Osteoblast (primary cell): ENCODE data around the gene CAMK2G. TPM values are rescaled to one million over a fixed set of nuclear protein-coding genes. Genes with fewer than 3 reads are reported as not detected.
A peak's percentile ranks its signal among the peaks of the same experiment; 100 is the strongest.
"Not testable (repeated sequence)": the region's sequence is repeated elsewhere in the genome, so short reads cannot be mapped to it uniquely, and the experiment has no call there.

Experiments
- DNase-seq: peaks from one replicate; pipeline ENCODE4 v3.0.0; 2011; ENCODE audit warnings: low spot score, mixed read lengths; ENCODE audit not compliant: insufficient read length; ENCODE audit errors: missing footprints
- H2AFZ ChIP-seq: 2 replicates; pipeline ENCODE4 v1.6.0; 2011; ENCODE audit warnings: mild to moderate bottlenecking, low read length
- H3K27ac ChIP-seq: 2 replicates; pipeline ENCODE4 v1.5.1; 2011; ENCODE audit warnings: mild to moderate bottlenecking, low read depth, low read length, moderate library complexity
- H3K27me3 ChIP-seq: 2 replicates; pipeline ENCODE4 v1.6.0; 2012; ENCODE audit warnings: mild to moderate bottlenecking, control low read depth, inconsistent platforms, low read length, moderate library complexity; ENCODE audit not compliant: insufficient read depth
- H3K36me3 ChIP-seq: 2 replicates; pipeline ENCODE4 v1.5.1; 2011; ENCODE audit warnings: mild to moderate bottlenecking, low read length, control low read depth, moderate library complexity; ENCODE audit not compliant: insufficient read depth
- H3K4me1 ChIP-seq: 2 replicates; pipeline ENCODE4 v1.5.1; 2011; ENCODE audit warnings: mild to moderate bottlenecking, low read length, control low read depth, moderate library complexity; ENCODE audit not compliant: insufficient read depth
- H3K4me2 ChIP-seq: 2 replicates; pipeline ENCODE4 v1.6.0; 2011; ENCODE audit warnings: mild to moderate bottlenecking, low read length; ENCODE audit not compliant: insufficient read depth
- H3K4me3 ChIP-seq: fragments of 200-600 bp; sonication (generic); 3 replicates; pipeline ENCODE4 v1.5.1; 2012; ENCODE audit warnings: mild to moderate bottlenecking, low read length, inconsistent platforms; ENCODE audit not compliant: insufficient read depth
- H3K79me2 ChIP-seq: 2 replicates; pipeline ENCODE4 v1.6.0; 2012; ENCODE audit warnings: mild to moderate bottlenecking, low read length, control low read depth, inconsistent platforms; ENCODE audit not compliant: insufficient read depth
- H3K9me3 ChIP-seq: 2 replicates; pipeline ENCODE4 v1.5.1; 2011; ENCODE audit warnings: low read depth, low read length, control low read depth
- H4K20me1 ChIP-seq: 2 replicates; pipeline ENCODE4 v1.6.0; 2012; ENCODE audit warnings: mild to moderate bottlenecking, low read length, control low read depth; ENCODE audit not compliant: insufficient read depth
- total RNA-seq: library from RNA; depleted of rRNA; stranded (reverse); fragments of >200 nt; gene quantifications from 2 replicates; pipeline ENCODE4 v1.2.3, GENCODE V29; 2012
- TF ChIP-seq, protein P1 (sequence below): IDR thresholded peaks from 2 replicates; pipeline ENCODE4 v1.5.1; 2011; ENCODE audit warnings: mild to moderate bottlenecking, low read depth, low read length, moderate library complexity; ENCODE audit errors: extremely low read depth

The CAMK2G gene
- total RNA-seq, 1 donor: 22.4 TPM

DNA sequence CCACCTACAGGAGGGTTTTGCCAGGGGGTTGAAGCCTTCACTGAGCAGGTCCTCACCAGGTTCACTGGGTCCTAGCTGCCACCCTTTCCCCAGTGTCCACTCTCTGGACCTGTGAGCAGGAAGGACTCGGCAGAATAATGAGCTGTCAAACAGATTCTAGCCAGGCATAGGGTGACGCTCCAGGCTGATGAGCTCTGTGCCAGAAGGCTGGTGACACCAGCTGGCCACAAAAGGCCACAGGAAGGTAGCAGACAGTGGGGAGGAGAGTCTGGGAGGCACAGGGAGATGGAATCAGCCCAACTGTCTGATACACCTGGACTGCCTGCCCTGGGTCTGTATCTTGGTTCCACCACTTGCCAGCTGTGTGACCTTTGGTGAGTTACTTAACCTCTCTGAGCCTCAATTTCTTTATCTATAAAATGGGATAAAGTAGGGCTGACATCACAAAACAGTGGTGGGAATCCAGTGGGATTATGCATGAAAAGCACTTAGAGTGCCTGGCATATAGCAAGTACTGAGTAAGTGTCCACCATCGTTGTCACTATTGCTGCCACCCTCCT, 36.3 kb downstream of the CAMK2G start:
- H3K9me3 ChIP-seq: no peaks in the 10 kb centered on the region
- TF ChIP-seq, protein P1, sequence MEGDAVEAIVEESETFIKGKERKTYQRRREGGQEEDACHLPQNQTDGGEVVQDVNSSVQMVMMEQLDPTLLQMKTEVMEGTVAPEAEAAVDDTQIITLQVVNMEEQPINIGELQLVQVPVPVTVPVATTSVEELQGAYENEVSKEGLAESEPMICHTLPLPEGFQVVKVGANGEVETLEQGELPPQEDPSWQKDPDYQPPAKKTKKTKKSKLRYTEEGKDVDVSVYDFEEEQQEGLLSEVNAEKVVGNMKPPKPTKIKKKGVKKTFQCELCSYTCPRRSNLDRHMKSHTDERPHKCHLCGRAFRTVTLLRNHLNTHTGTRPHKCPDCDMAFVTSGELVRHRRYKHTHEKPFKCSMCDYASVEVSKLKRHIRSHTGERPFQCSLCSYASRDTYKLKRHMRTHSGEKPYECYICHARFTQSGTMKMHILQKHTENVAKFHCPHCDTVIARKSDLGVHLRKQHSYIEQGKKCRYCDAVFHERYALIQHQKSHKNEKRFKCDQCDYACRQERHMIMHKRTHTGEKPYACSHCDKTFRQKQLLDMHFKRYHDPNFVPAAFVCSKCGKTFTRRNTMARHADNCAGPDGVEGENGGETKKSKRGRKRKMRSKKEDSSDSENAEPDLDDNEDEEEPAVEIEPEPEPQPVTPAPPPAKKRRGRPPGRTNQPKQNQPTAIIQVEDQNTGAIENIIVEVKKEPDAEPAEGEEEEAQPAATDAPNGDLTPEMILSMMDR: no peak
- H4K20me1 ChIP-seq: peaks cover 3% of the 10 kb centered on the region
- H3K27ac ChIP-seq: no peak overlapping the region
- DNase-seq: peak; percentile 45
- H2AFZ ChIP-seq: no peak overlapping the region
- H3K27me3 ChIP-seq: no peaks in the 10 kb centered on the region
- H3K4me1 ChIP-seq: peaks cover 14% of the 10 kb centered on the region
- peaks cover 26% of the 10 kb centered on the region for H3K36me3 ChIP-seq
- H3K4me3 ChIP-seq: no peak overlapping the region
- no peak overlapping the region for H3K4me2 ChIP-seq
- H3K79me2 ChIP-seq: no peaks in the 10 kb centered on the region

DNA sequence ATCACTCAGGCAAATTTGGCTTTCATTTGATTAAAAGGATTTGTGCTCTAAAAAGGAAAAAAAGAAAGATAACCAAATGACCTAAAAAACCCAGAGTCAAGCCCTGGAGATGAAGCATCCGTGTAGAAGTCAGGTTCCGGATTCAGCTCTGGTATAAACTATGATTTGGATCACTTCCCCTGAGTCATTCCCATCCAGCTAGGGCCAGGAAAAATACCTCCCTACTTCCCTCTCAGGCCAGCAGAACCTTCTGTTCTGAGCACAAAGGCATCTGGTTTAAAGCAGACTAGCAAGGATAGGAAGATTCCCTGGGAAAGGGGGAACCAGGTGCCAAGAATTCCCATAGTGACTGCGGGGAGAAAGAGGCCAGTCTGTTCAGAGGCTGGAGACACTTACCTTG, 37.3 kb downstream of the CAMK2G start:
- peaks cover 3% of the 10 kb centered on the region for H4K20me1 ChIP-seq
- no peak overlapping the region for H3K4me2 ChIP-seq
- H3K27me3 ChIP-seq: no peaks in the 10 kb centered on the region
- H3K36me3 ChIP-seq: peaks cover 17% of the 10 kb centered on the region
- no peaks in the 10 kb centered on the region for H3K79me2 ChIP-seq
- no peak overlapping the region for H3K4me3 ChIP-seq
- peak; percentile 97 for DNase-seq
- H3K4me1 ChIP-seq: peaks cover 14% of the 10 kb centered on the region
- H2AFZ ChIP-seq: no peak overlapping the region
- TF ChIP-seq, protein P1: no peak
- no peaks in the 10 kb centered on the region for H3K9me3 ChIP-seq
- H3K27ac ChIP-seq: peak overlapping the region; percentile 21

DNA sequence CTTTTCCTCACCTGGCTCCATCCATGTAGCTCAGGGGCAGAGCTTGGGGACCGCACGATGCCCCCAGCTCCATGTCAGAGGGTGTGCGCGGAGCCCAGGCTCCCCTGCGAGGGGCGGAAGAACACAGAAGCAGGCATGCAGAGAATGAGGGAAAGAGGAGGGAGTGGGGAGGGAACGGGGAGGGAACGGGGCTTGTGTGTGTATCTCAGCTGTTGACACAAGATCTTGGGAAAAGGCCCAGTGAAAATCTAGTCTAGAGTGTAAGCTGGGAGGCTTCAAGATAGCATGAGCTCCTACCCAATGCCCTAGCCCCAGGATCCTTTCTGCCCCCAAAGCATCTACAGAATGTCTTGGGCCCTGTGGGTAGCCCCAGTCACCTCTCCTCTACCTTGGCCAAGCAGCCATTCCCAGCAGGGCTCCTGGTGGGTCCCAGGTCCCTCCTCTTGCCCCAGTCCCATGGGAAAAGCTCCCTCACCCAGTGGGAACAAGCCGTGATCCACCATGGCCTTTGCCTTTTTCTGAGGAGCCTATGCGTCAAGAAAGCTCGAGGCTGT, 37.9 kb downstream of the CAMK2G start:
- Histone ChIP-seq H3K4me1 (peaks cover 14% of the 10 kb centered on the region), H3K4me2 (no peak overlapping the region), H3K79me2 (no peaks in the 10 kb centered on the region), H3K4me3 (no peak overlapping the region), H3K27me3 (no peaks in the 10 kb centered on the region), H3K27ac (peak overlapping the region; percentile 21), H3K9me3 (no peaks in the 10 kb centered on the region), H2AFZ (no peak overlapping the region), H3K36me3 (peaks cover 12% of the 10 kb centered on the region), H4K20me1 (peaks cover 3% of the 10 kb centered on the region)
- DNase-seq: peak; percentile 71
- TF ChIP-seq, protein P1: no peak

DNA sequence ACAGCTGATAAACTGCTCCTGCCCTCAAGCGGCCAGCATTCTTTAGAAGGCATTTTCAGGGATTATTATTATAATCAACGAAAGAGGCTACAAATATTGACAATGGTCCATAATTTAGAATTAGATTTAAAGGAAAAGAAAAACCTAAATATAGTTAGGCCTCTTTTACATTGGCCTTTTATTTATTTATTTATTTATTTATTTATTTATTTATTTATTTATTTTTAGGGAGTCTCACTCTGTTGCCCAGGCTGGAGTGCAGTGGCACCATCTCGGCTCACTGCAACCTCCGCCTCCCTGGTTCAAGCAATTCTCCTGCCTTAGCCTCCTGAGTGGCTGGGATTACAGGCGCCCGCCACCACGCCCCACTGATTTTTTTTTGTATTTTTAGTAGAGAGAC, 45.3 kb downstream of the CAMK2G start:
- H3K9me3 ChIP-seq, H3K27me3 ChIP-seq, H3K79me2 ChIP-seq, H3K4me3 ChIP-seq, H3K36me3 ChIP-seq, H3K27ac ChIP-seq, H4K20me1 ChIP-seq, H3K4me2 ChIP-seq, H2AFZ ChIP-seq, DNase-seq: not testable (repeated sequence)
- peaks cover 24% of the 10 kb centered on the region for H3K4me1 ChIP-seq
